GM12801 (cell line): ENCODE data around the gene CEP19.

Experiments used
- TF ChIP-seq, protein P1 (sequence below): IDR thresholded peaks from one replicate; pipeline ENCODE4 v1.5.1; 2011; ENCODE audit warnings: control low read depth; ENCODE audit not compliant: insufficient read length; ENCODE audit errors: extremely low read depth

Gene CEP19

DNA sequence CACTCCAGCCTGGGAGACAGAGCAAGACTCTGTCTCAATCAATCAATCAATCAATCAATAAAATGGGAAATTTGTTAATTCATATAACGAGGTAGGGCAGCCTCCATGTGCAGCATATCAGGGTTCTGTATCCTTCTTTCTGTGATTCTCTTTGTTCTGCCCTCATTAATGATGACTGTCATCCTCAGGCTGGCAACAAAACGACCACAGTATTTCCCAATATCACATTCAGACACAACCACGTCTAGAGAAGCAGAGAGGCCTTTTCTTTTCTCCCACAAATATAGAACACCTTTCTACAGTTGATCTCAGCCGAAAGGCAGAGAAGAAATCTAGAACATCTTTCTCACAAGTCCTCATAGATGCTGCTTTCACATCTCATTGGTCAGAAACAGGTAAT lies 11.2 kb downstream of the CEP19 start:
- TF ChIP-seq, protein P1, sequence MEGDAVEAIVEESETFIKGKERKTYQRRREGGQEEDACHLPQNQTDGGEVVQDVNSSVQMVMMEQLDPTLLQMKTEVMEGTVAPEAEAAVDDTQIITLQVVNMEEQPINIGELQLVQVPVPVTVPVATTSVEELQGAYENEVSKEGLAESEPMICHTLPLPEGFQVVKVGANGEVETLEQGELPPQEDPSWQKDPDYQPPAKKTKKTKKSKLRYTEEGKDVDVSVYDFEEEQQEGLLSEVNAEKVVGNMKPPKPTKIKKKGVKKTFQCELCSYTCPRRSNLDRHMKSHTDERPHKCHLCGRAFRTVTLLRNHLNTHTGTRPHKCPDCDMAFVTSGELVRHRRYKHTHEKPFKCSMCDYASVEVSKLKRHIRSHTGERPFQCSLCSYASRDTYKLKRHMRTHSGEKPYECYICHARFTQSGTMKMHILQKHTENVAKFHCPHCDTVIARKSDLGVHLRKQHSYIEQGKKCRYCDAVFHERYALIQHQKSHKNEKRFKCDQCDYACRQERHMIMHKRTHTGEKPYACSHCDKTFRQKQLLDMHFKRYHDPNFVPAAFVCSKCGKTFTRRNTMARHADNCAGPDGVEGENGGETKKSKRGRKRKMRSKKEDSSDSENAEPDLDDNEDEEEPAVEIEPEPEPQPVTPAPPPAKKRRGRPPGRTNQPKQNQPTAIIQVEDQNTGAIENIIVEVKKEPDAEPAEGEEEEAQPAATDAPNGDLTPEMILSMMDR: no peak

DNA sequence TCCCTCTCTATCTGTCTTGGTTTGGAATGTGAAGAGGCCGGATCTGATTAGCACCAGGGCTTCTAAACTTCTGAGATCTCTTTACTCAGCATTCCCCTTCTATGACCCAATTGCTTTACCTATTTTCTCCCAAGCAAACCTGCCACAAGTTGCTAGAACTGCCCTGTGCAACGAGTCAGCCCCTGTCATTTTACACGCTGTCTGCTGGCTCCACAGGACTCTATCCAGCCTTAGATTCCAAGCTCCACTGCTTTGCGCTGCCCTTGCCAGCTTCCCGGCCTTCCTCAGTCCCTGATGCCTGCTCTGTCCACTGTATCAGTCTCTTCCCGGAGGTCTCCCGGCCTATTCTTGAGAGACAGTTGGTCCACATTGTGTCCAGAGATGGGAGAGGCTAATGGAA lies 12.3 kb downstream of the CEP19 start:
- TF ChIP-seq, protein P1: no peak

DNA sequence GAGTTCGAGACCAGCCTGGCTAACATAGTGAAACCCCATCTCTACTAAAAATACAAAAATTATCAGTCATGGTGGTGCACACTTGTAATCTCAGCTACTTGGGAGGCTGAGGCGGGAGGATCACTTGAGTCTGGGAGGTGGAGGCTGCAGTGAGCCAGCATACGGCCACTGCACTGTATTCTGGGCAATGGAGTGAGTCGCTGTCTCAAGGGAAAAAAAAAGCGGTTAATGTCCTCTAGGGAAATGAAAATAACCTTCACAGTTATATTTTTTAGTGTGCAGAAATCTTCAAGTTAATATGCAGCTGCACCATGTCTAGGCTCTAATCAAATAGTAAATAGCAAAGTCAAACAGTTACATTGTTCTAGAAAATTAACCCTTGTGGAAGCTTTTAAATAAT lies 14.8 kb downstream of the CEP19 start:
- TF ChIP-seq, protein P1: no peak

DNA sequence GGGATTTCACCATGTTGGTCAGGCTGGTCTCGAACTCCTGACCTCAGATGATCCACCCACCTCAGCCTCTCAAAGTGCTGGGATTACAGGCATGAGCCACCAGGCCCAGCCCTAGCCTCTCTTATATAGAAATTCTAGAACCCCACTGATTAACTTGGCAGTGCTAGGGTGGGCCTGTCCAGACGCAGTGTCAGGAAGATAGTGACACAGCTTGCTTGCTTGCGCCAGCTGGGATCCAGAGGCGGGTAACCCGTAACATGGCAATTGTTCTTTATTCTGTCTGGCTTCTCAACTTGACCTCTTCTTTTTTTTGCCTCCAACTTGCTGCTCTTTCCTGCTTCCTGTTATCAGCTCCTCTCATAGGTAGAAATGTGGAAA lies 16.2 kb downstream of the CEP19 start:
- TF ChIP-seq, protein P1: no peak

DNA sequence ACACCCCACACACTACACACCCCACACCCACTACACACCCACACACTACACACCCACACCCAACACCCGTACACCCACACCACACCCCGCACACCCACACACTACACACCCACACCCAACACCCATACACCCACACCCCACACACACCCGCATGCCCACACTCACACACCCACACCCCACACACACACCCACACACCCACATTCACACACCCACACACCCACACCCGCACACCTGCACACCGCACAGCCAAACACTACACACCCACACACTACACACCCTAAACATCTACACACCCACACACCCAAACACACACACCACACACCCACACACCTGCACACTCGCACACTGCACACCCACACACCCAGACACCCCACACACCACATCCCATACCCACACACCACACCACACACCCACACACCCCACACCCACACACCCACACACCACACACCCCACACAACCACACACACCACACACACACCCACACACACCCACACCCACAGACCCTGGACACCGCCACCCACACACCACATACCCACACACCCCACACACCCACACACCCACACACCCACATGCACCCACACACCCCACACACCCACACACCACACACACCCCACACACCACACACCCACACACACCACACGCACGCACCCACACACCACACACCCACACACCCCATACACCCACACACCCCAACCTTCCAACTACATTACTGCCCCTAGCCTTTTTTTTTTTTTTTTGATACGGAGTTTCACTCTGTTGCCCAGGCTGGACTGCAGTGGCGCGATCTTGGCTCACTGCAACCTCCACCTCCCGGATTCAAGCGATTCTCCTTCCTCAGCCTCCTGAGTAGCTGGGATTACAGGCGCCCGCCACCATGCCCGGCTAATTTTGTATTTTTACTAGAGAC lies 16.9 kb downstream of the CEP19 start:
- TF ChIP-seq, protein P1: no peak

DNA sequence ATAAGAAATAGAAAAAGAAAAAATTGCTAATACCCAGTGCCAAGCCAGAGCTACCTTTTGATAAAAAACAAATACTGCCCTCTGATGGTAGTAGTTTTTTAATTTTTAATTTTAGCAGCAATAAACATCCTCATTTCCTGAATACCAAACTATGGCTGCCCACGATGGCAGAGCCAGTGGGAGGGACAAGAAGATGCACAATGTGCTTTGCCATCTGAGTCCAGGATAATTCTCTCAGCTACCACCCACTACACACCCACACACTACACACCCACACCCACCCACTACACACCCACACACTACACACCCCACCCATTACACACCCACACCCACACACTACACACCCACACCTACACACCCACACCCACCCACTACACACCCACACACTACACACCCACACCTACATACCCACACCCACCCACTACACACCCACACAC lies 17.8 kb downstream of the CEP19 start:
- TF ChIP-seq, protein P1: no peak

DNA sequence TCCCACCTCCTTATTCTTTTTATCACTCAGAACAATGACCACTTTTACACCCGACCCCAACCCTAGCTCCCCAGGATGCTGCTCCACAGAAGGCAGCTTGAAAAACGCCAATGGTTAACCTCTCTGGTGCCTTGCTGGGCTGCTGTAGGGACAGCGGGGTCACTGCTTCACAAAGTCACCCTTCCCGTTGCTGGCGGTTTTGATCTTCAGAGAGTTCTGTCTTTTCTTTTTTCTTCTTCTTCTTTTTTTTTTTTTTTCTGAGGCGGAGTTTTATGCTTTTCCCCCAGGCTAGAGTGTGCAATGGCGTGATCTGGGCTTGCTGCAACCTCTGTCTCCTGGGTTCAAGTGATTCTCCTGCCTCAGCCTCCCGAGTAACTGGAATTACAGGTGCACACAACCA lies 20.7 kb downstream of the CEP19 start:
- TF ChIP-seq, protein P1: no peak
